ENCODE measurements around the gene AIFM1. TPM values are rescaled to one million over a fixed set of nuclear protein-coding genes. Genes with fewer than 3 reads are reported as not detected.
A peak's percentile ranks its signal among the peaks of the same experiment; 100 is the strongest.

The AIFM1 gene
- total RNA-seq, 1 donor from 2014 or later = 47.7 TPM

- H3K36me3 ChIP-seq = no peaks in the 10 kb centered on the region
- no peak overlapping the region for H3K27ac Mint-ChIP-seq
- H3K4me3 ChIP-seq = no peak overlapping the region
- peaks cover 6% of the 10 kb centered on the region for H3F3A ChIP-seq (ENCODE audit: low read depth)
- no peaks in the 10 kb centered on the region for H3K9me3 Mint-ChIP-seq
- TF ChIP-seq EZH2phosphoT487 (IDR thresholded peaks at IDR 0.05) (no peak), EZH2 (IDR thresholded peaks at IDR 0.05) (no peak)
- TF ChIP-seq, protein P1, sequence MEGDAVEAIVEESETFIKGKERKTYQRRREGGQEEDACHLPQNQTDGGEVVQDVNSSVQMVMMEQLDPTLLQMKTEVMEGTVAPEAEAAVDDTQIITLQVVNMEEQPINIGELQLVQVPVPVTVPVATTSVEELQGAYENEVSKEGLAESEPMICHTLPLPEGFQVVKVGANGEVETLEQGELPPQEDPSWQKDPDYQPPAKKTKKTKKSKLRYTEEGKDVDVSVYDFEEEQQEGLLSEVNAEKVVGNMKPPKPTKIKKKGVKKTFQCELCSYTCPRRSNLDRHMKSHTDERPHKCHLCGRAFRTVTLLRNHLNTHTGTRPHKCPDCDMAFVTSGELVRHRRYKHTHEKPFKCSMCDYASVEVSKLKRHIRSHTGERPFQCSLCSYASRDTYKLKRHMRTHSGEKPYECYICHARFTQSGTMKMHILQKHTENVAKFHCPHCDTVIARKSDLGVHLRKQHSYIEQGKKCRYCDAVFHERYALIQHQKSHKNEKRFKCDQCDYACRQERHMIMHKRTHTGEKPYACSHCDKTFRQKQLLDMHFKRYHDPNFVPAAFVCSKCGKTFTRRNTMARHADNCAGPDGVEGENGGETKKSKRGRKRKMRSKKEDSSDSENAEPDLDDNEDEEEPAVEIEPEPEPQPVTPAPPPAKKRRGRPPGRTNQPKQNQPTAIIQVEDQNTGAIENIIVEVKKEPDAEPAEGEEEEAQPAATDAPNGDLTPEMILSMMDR (IDR thresholded peaks at IDR 0.05) = no peak
- H3K9ac ChIP-seq = no peak overlapping the region
- peaks cover 8% of the 10 kb centered on the region for H3K4me1 ChIP-seq
- no peak overlapping the region for H2AFZ ChIP-seq (replicated peaks)
- peaks cover 41% of the 10 kb centered on the region for H3K36me3 Mint-ChIP-seq
- DNase-seq (ENCODE audit: low spot score) = no peak
- no peak overlapping the region for H3K4me3 Mint-ChIP-seq
- no peaks in the 10 kb centered on the region for H3K79me2 ChIP-seq (ENCODE audit: low read depth)
- no peak overlapping the region for H3K27ac ChIP-seq
- peaks cover 3% of the 10 kb centered on the region for H3K4me1 Mint-ChIP-seq
- no peaks in the 10 kb centered on the region for H4K20me1 ChIP-seq (ENCODE audit: low read depth)
- no peak overlapping the region for H3K4me2 ChIP-seq
- no peaks in the 10 kb centered on the region for H3K27me3 ChIP-seq
- no peaks in the 10 kb centered on the region for H3K27me3 Mint-ChIP-seq (ENCODE audit: insufficient read depth, low read depth)
- H3K9me3 ChIP-seq (ENCODE audit: low read depth) = no peaks in the 10 kb centered on the region
These were observed 21.1 kb downstream of the AIFM1 start for GRCh38 chrX:130144509-130144908.

- TF ChIP-seq, protein P1 (IDR thresholded peaks at IDR 0.05) = no peak
- TF ChIP-seq EZH2 (IDR thresholded peaks at IDR 0.05) (no peak), EZH2phosphoT487 (IDR thresholded peaks at IDR 0.05) (no peak)
- Histone ChIP-seq H3F3A (ENCODE audit: low read depth) (peaks cover 6% of the 10 kb centered on the region), H4K20me1 (ENCODE audit: low read depth) (no peaks in the 10 kb centered on the region), H2AFZ (replicated peaks) (no peak overlapping the region), H3K27ac (no peak overlapping the region), H3K4me2 (no peak overlapping the region), H3K9ac (no peak overlapping the region), H3K79me2 (ENCODE audit: low read depth) (no peaks in the 10 kb centered on the region), H3K36me3 (no peaks in the 10 kb centered on the region), H3K4me1 (peaks cover 11% of the 10 kb centered on the region), H3K27me3 (no peaks in the 10 kb centered on the region), H3K4me3 (no peak overlapping the region), H3K9me3 (ENCODE audit: low read depth) (no peaks in the 10 kb centered on the region)
- H3K27ac Mint-ChIP-seq = no peak overlapping the region
- peaks cover 3% of the 10 kb centered on the region for H3K4me1 Mint-ChIP-seq
- peaks cover 45% of the 10 kb centered on the region for H3K36me3 Mint-ChIP-seq
- DNase-seq (ENCODE audit: low spot score) = peak; percentile 58
- H3K9me3 Mint-ChIP-seq = no peaks in the 10 kb centered on the region
- H3K4me3 Mint-ChIP-seq = no peak overlapping the region
- no peaks in the 10 kb centered on the region for H3K27me3 Mint-ChIP-seq (ENCODE audit: insufficient read depth, low read depth)
These were observed 26.0 kb downstream of the AIFM1 start for GRCh38 chrX:130139474-130140201.

- peaks cover 3% of the 10 kb centered on the region for H3K4me1 Mint-ChIP-seq
- peaks cover 29% of the 10 kb centered on the region for H3K36me3 Mint-ChIP-seq
- H3K27me3 Mint-ChIP-seq (ENCODE audit: insufficient read depth, low read depth) = no peaks in the 10 kb centered on the region
- H3K9me3 Mint-ChIP-seq = no peaks in the 10 kb centered on the region
- H3K9ac ChIP-seq = no peak overlapping the region
- no peak overlapping the region for H2AFZ ChIP-seq (replicated peaks)
- no peak for DNase-seq (ENCODE audit: low spot score)
- no peak overlapping the region for H3K4me2 ChIP-seq
- no peaks in the 10 kb centered on the region for H3K79me2 ChIP-seq (ENCODE audit: low read depth)
- peaks cover 11% of the 10 kb centered on the region for H3K4me1 ChIP-seq
- H3K4me3 ChIP-seq = no peak overlapping the region
- TF ChIP-seq, protein P1 (IDR thresholded peaks at IDR 0.05) = no peak
- no peak for TF ChIP-seq EZH2 (IDR thresholded peaks at IDR 0.05)
- TF ChIP-seq EZH2phosphoT487 (IDR thresholded peaks at IDR 0.05) = no peak
- H3K27ac Mint-ChIP-seq = no peak overlapping the region
- H3K27ac ChIP-seq = no peak overlapping the region
- no peaks in the 10 kb centered on the region for H3K36me3 ChIP-seq
- H4K20me1 ChIP-seq (ENCODE audit: low read depth) = no peaks in the 10 kb centered on the region
- no peaks in the 10 kb centered on the region for H3K27me3 ChIP-seq
- H3K9me3 ChIP-seq (ENCODE audit: low read depth) = no peaks in the 10 kb centered on the region
- H3F3A ChIP-seq (ENCODE audit: low read depth) = peaks cover 6% of the 10 kb centered on the region
- H3K4me3 Mint-ChIP-seq = no peak overlapping the region
These were observed 28.7 kb downstream of the AIFM1 start for GRCh38 chrX:130136961-130137360.
